WI38 (cell line): ENCODE measurements around the gene TMEM109.

Experiments used
- H3K4me3 ChIP-seq: 2 replicates; pipeline ENCODE4 v1.5.1; 2011; ENCODE audit warnings: low read depth, mild to moderate bottlenecking, control low read depth, low read length
- CTCF ChIP-seq: IDR thresholded peaks from 2 replicates; pipeline ENCODE4 v1.5.1; 2012; ENCODE audit warnings: low read depth, mild to moderate bottlenecking, control low read depth, low read length

Gene TMEM109

GRCh38 chr11:60924906-60925853, 11.2 kb downstream of the TMEM109 start:
- H3K4me3 ChIP-seq, result peak overlapping the region; percentile 78
- no peak for TF ChIP-seq CTCF

DNA sequence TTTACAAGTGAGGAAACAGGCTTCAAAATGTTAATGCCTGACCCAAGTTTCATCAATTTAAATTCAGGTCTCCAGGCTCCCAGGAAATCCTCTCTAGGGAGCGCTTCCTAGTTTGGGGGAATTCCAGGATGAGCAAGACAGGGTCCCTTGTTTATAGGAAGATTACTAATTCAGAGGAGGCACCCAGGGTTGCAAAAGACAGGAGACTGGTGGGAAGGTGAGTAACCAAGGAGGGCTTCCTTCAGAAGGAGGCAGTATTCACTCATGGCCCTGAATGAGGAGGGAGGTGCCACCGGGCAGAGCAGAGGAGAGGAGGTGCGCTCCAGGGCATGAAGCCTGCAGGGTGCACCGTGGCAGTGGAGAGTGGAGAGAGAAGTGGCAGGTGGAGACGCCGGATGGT, 11.9 kb downstream of the TMEM109 start:
- no peak overlapping the region; the same call in 1 of the 2 replicates for H3K4me3 ChIP-seq
- TF ChIP-seq CTCF, result no peak

DNA sequence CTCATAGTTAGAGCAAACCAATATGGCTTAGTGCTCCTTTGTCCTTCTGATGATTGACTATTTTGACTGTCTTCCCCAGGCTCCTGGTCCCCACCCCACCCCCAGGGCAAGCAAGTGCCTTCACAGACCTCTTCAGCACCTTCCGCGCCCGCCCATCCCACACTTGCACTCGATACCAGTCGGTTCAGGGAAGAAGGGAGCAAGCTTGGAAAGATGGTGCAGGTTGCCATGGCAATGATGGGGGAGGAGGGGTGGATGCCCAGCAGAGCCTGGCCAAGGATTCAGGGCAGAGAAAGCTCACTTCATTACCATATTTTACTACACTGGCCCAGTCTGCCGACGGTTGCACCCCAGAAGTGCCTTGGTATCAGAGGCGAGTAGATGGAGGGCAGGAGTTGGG, 12.5 kb downstream of the TMEM109 start:
- TF ChIP-seq CTCF, result no peak

DNA sequence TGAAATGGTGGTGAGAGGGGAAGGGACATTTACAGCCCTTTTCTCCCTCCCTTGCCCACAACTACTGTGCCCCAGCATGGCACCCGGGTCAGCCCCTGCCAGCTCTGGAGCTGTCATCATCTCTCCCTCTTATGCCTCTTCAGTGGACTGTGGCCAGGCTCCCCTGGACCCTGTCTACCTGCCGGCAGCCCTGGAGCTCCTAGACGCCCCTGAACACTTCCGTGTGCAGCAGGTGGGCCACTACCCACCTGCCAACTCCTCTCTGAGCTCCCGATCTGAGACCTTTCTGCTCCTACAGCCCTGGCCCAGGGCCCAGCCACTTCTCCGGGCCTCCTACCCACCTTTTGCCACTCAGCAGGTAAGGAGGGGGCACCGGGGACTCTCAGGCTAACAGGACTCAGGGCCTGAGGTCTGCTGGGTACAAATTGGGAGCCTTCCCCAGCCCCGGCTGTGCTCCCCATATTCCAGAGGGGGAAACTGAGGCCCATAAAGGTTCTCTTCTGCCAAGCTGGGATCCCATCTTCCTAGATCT, 13.2 kb downstream of the TMEM109 start:
- TF ChIP-seq CTCF, result no peak
- no peak overlapping the region for H3K4me3 ChIP-seq

More for the DNA sequence above, 12.5 kb downstream of the TMEM109 start:
- H3K4me3 ChIP-seq, result no peak overlapping the region

DNA sequence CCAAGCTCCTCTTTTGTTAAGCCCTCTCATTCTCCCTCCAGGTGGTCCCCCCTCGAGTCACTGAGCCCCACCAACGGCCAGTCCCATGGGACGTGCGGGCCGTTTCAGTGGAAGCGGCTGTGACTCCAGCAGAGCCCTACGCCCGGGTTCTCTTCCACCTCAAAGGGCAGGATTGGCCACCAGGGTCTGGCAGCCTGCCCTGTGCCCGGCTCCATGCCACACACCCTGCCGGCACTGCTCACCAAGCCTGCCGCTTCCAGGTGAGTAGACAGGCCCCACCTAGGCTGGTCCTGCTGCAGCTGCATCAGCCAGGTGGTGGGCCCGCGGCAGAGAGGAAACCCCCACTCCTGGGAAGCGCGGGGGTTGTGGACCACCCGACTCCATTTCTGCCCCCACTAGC, 13.6 kb downstream of the TMEM109 start:
- TF ChIP-seq CTCF, result no peak
- no peak overlapping the region for H3K4me3 ChIP-seq

DNA sequence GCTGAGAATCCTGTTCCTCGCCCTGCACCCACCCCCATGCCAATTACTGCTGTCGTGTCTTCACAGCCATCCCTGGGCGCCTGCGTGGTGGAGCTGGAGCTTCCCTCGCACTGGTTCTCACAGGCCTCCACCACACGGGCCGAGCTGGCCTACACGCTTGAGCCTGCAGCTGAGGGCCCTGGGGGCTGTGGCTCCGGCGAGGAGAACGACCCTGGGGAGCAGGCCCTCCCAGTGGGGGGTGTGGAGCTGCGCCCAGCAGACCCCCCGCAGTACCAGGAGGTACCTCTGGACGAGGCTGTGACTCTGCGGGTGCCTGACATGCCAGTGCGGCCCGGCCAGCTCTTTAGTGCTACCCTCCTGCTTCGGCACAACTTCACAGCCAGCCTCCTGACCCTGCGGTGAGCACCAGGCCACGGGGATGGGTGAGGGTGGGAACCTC, 14.6 kb downstream of the TMEM109 start:
- no peak for TF ChIP-seq CTCF
- no peak overlapping the region for H3K4me3 ChIP-seq

GRCh38 chr11:60929764-60930163, 15.8 kb downstream of the TMEM109 start:
- H3K4me3 ChIP-seq, result no peak overlapping the region
- TF ChIP-seq CTCF, result no peak
